Left ventricle myocardium inferior (tissue), 1 donor: Measurements from ENCODE around the gene PDZRN3. TPM values are rescaled to one million over a fixed set of nuclear protein-coding genes. Genes with fewer than 3 reads are reported as not detected.
A peak's percentile ranks its signal among the peaks of the same experiment; 100 is the strongest.

Experiments
- DNase-seq: peaks from one replicate; pipeline ENCODE4 v3.0.0-alpha.2; 2020
- H3K27ac ChIP-seq: fragments of 200-600 bp; replicated peaks from 2 replicates; pipeline ENCODE4 v1.8.0; 2021
- H3K27me3 ChIP-seq: fragments of 200-600 bp; 2 replicates; pipeline ENCODE4 v1.8.0; 2021; ENCODE audit warnings: low read depth
- H3K36me3 ChIP-seq: fragments of 200-600 bp; 2 replicates; pipeline ENCODE4 v1.8.0; 2021
- H3K4me1 ChIP-seq: fragments of 200-600 bp; 2 replicates; pipeline ENCODE4 v1.8.0; 2021
- H3K4me3 ChIP-seq: fragments of 200-600 bp; 2 replicates; pipeline ENCODE4 v1.8.0; 2021; ENCODE audit warnings: mild to moderate bottlenecking, moderate library complexity
- H3K9me3 ChIP-seq: fragments of 200-600 bp; replicated peaks from 2 replicates; pipeline ENCODE4 v1.8.0; 2021
- CTCF ChIP-seq: fragments of 200-600 bp; IDR thresholded peaks from 2 replicates; pipeline ENCODE4 v1.8.0; 2021; ENCODE audit warnings: antibody characterized with exemption, mild to moderate bottlenecking, borderline replicate concordance
- intact Hi-C: fragments of 100-400 bp; cut with micrococcal nuclease; formaldehyde crosslinking; loops from one replicate; pipeline ENCODE4 v1.11.0; 2022
- total RNA-seq: library from RNA; stranded (reverse); fragmentation: NEBNext Ultra II Directional; extraction: Animal tissue kit (Norgen Biotek cat#: 25700); gene quantifications from one replicate; pipeline ENCODE4 v1.2.1, GENCODE V29; 2021
- donor health status: DM: no; HTN: yes; CAD: no; lungs with severe emphysema.

The PDZRN3 gene
- total RNA-seq, 1 donor from 2014 or later = 114 TPM

GRCh38 chr3:73513260-73513659, 111.5 kb downstream of the PDZRN3 start:
- H3K27ac ChIP-seq = peak overlapping the region; percentile 68
- intact Hi-C loops = no loop called here
- H3K4me1 ChIP-seq = peaks cover 89% of the 10 kb centered on the region
- DNase-seq = no peak
- H3K27me3 ChIP-seq = no peaks in the 10 kb centered on the region
- H3K4me3 ChIP-seq = no peak overlapping the region
- TF ChIP-seq CTCF = no peak
- H3K36me3 ChIP-seq = no peaks in the 10 kb centered on the region
- H3K9me3 ChIP-seq = no peaks in the 10 kb centered on the region

GRCh38 chr3:73511571-73512525, 112.9 kb downstream of the PDZRN3 start:
- H3K9me3 ChIP-seq = no peaks in the 10 kb centered on the region
- DNase-seq = no peak
- intact Hi-C loops = no loop called here
- peak overlapping the region; percentile 68 for H3K27ac ChIP-seq
- H3K27me3 ChIP-seq = no peaks in the 10 kb centered on the region
- H3K36me3 ChIP-seq = no peaks in the 10 kb centered on the region
- H3K4me3 ChIP-seq = no peak overlapping the region
- no peak for TF ChIP-seq CTCF
- H3K4me1 ChIP-seq = peaks cover 84% of the 10 kb centered on the region

GRCh38 chr3:73510784-73511183, 114.0 kb downstream of the PDZRN3 start:
- Histone ChIP-seq H3K27ac (peak overlapping the region; percentile 68), H3K27me3 (no peaks in the 10 kb centered on the region), H3K9me3 (no peaks in the 10 kb centered on the region), H3K36me3 (no peaks in the 10 kb centered on the region), H3K4me1 (peaks cover 83% of the 10 kb centered on the region), H3K4me3 (no peak overlapping the region)
- no peak for DNase-seq
- intact Hi-C loops = no loop called here
- TF ChIP-seq CTCF = no peak

GRCh38 chr3:73510334-73510733, 114.4 kb downstream of the PDZRN3 start:
- no peak overlapping the region for H3K4me3 ChIP-seq
- no peak for DNase-seq
- intact Hi-C loops = no loop called here
- H3K27me3 ChIP-seq = no peaks in the 10 kb centered on the region
- no peak for TF ChIP-seq CTCF
- H3K36me3 ChIP-seq = no peaks in the 10 kb centered on the region
- no peaks in the 10 kb centered on the region for H3K9me3 ChIP-seq
- H3K27ac ChIP-seq = peak overlapping the region; percentile 68
- H3K4me1 ChIP-seq = peaks cover 83% of the 10 kb centered on the region

- no peaks in the 10 kb centered on the region for H3K27me3 ChIP-seq
- no peak overlapping the region for H3K4me3 ChIP-seq
- intact Hi-C loops = loop anchor here (5.0 kb wide), 1 partner anchor 337 kb away; no protein-coding TSS in a partner anchor
- no peak for TF ChIP-seq CTCF
- DNase-seq = no peak
- H3K9me3 ChIP-seq = no peaks in the 10 kb centered on the region
- peak overlapping the region; percentile 68 for H3K27ac ChIP-seq
- no peaks in the 10 kb centered on the region for H3K36me3 ChIP-seq
- peaks cover 87% of the 10 kb centered on the region for H3K4me1 ChIP-seq
Observed at GRCh38 chr3:73509816-73510215, 114.9 kb downstream of the PDZRN3 start.
